GM18951 (cell line): ENCODE data around the gene RNF157.

Experiments used
- POLR2A ChIP-seq: IDR thresholded peaks from 4 replicates; pipeline ENCODE4 v1.6.1; 2011; ENCODE audit warnings: mild to moderate bottlenecking; ENCODE audit not compliant: insufficient read length, insufficient read depth; ENCODE audit errors: extremely low read depth
- in situ Hi-C: fragments of 300-500 bp; cut with MboI; formaldehyde crosslinking; loops from one replicate; pipeline ENCODE4 v1.12.0; 2022; ENCODE audit warnings: low sequenced_read_pairs, mixed read lengths, inconsistent platforms; ENCODE audit not compliant: unreplicated experiment

RNF157 gene

GRCh38 chr17:76156662-76156991, 83.7 kb downstream of the RNF157 start:
- no peak for TF ChIP-seq POLR2A
- in situ Hi-C loops, result no loop called here

DNA sequence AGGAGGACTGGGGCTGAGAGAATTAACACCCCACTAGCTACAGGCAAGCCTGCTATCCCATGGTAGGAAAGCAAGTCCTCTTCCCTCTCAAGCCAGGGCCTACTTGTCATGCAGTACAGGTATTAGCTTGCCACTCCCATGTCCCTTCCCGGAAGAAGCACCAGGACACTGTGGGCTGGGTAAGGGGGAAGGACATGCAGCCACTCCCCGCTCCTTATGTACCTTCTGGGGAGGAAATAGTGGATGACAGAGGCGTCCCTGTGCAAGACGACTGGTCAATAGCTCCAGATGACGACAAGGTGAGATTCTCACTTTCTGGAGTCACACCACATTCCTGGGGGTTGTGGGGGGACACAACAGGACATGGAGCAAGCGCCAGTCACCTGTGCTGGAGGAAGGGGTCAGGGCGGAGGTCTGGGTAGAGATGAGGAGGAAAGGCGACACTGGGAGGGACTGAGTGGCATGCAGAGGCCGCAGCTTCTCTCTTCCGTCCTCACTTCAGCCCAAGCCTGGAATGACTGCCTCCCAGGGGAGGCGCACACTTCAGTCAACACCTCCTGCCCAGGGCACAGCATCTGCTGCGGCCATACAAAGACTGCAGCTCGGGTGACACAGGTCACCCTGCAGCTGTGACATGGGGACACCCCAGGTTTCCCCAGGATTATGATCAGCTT, 84.2 kb downstream of the RNF157 start:
- in situ Hi-C loops, result no loop called here
- no peak for TF ChIP-seq POLR2A

DNA sequence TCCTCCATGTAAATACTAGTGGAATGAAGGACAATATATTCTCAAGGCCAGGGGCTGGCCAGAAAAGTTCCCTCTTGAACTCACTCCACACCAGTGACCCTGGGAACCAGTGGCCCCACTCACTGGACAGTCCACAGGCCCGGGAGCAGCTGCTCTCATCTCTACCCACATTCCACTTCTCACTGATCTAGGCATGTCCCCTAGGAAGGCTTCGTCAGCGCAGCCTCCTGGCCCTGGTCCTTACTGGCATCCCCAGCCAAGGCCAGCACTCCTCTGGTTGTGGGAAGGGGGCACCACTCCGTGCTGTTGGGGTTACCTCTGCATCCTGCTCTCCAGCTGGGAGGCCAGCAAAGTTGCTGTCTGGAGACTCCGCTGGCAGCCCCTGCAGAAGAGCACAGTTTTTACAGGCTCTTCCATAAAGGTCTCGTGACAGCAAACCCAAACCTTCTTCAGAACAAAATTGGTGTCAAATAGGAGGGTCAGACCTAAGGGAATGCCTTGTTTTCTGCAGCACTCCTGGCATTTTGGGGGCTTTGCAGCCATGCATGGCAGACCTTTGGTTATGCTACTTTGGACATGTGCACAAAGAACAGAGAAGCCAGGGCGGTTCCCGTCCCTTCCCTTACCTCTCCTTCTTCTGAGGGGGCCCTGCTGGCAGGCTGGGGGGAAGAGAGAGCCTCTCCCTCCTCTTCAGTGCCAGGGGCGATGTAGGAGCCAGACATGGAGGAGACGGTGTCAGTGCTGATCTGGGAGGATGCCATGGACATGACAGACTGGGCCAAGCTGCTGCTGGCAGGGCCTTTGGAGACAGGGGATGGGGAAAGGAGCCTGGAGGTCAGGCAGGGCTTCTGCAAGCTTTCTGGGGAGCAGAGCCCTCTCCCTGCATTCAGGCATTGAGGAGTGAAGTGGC, 85.1 kb downstream of the RNF157 start:
- TF ChIP-seq POLR2A, result no peak
- in situ Hi-C loops, result no loop called here

DNA sequence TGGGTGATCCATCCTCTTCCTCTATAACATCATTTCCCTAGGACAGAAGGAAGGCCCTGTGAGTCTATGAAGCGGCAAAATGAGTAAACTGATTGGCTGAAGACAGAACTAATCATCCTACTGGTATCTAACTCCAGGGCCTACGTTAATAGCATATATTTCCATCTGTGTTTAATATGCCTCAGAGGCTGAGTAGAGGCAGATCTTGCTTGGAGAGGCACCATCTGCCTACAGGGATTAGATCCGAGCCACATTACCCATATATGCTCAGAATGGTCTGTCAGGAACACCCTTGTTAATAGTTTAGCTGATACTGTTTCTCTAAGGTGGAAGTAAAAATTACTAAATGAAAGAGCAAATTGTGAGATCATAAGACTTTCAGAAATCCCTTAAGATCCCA, 86.0 kb downstream of the RNF157 start:
- in situ Hi-C loops, result no loop called here
- TF ChIP-seq POLR2A, result no peak

DNA sequence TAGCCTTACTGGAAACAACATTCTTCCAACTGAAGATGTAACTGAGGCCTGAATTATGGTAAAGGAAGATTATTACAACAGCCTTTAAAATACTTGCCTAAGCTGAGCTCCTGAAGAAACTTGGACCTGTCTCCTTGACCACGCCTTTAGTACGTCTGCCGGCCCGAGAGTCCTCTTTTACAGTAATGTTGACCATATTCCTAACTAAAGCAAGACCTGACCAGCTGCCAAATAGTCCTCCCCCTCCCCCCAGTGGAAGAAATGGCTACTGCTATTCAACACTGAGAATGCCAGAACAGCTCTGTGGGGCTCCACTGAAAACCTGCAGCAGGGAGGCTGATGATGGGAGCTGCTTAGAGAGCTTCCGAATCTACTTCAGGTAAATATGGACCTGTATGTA, 86.7 kb downstream of the RNF157 start:
- in situ Hi-C loops, result no loop called here
- TF ChIP-seq POLR2A, result no peak

- in situ Hi-C loops, result no loop called here
- TF ChIP-seq POLR2A, result no peak
Observed at GRCh38 chr17:76153202-76153601, 87.1 kb downstream of the RNF157 start.

GRCh38 chr17:76152591-76152990, 87.7 kb downstream of the RNF157 start:
- no peak for TF ChIP-seq POLR2A
- in situ Hi-C loops, result no loop called here

- in situ Hi-C loops, result no loop called here
- no peak for TF ChIP-seq POLR2A
Observed at GRCh38 chr17:76151896-76152454, 88.3 kb downstream of the RNF157 start.

GRCh38 chr17:76150712-76151622, 89.3 kb downstream of the RNF157 start:
- TF ChIP-seq POLR2A, result no peak
- in situ Hi-C loops, result no loop called here

- TF ChIP-seq POLR2A, result no peak
- in situ Hi-C loops, result no loop called here
Observed at GRCh38 chr17:76149214-76149613, 91.1 kb downstream of the RNF157 start.

GRCh38 chr17:76148015-76148326, 92.3 kb downstream of the RNF157 start:
- TF ChIP-seq POLR2A, result no peak
- in situ Hi-C loops, result no loop called here

GRCh38 chr17:76147211-76148014, 92.9 kb downstream of the RNF157 start:
- in situ Hi-C loops, result no loop called here
- no peak for TF ChIP-seq POLR2A
